ENCODE results near the gene ETV4. TPM values are rescaled to one million over a fixed set of nuclear protein-coding genes. Genes with fewer than 3 reads are reported as not detected.

Gene ETV4
- total and polyA plus RNA-seq, 2 of the 13 experiments (the other 11 are each of a cell fraction or from before 2014, with no cell fraction given) = 128 to 330 TPM

- TF ChIP-seq KDM5A (IDR thresholded peaks at IDR 0.05; ENCODE audit: borderline replicate concordance, low read length) = peak; percentile 90
- peak; percentile 80; the same call in 1 of the 2 replicates for TF ChIP-seq MTERF4 (CRISPR knock-in tag; IDR thresholded peaks at IDR 0.05)
- peak; percentile 96 for TF ChIP-seq ASH2L (IDR thresholded peaks at IDR 0.05; ENCODE audit: insufficient read length, low read depth, low read length)
- TF ChIP-seq ZNF121 (CRISPR knock-in tag; IDR thresholded peaks at IDR 0.05) = peak; percentile 35; the same call in 1 of the 2 replicates
- peak; percentile 93 for TF ChIP-seq RCOR2 (CRISPR knock-in tag; IDR thresholded peaks at IDR 0.05)
- peak; percentile 27 for TF ChIP-seq ZNF883 (CRISPR knock-in tag; IDR thresholded peaks at IDR 0.05; ENCODE audit: not compliant biosample characterization)
- TF ChIP-seq NFKB2 (CRISPR knock-in tag; IDR thresholded peaks at IDR 0.05; ENCODE audit: borderline replicate concordance) = peak; percentile 97
- TF ChIP-seq SRY (CRISPR knock-in tag; IDR thresholded peaks at IDR 0.05) = peak; percentile 68
- TF ChIP-seq ZBTB43 (CRISPR knock-in tag; conservative IDR thresholded peaks at IDR 0.05) = peak; percentile 86
- TF ChIP-seq PREB (CRISPR knock-in tag; IDR thresholded peaks at IDR 0.05) = peak; percentile 69; the same call in 1 of the 2 replicates
- peak; percentile 48; the same call in 1 of the 2 replicates for TF ChIP-seq E2F5 (CRISPR knock-in tag; conservative IDR thresholded peaks at IDR 0.05)
- no peak for TF ChIP-seq ATRX (CRISPR knock-in tag; IDR thresholded peaks at IDR 0.05; ENCODE audit: borderline replicate concordance)
- peak; percentile 88 for TF ChIP-seq NKX3-1 (CRISPR knock-in tag; IDR thresholded peaks at IDR 0.05)
- TF ChIP-seq CBX5 (CRISPR knock-in tag; IDR thresholded peaks at IDR 0.05; ENCODE audit: borderline replicate concordance) = peak; percentile 99
- peak; percentile 92 for TF ChIP-seq MAX (IDR thresholded peaks at IDR 0.05)
- no peak for TF ChIP-seq SCMH1 (CRISPR knock-in tag; IDR thresholded peaks at IDR 0.05; ENCODE audit: borderline replicate concordance)
- no peak for TF ChIP-seq DDIT3 (CRISPR knock-in tag; IDR thresholded peaks at IDR 0.05)
- peak; percentile 70; the same call in 1 of the 2 replicates for TF ChIP-seq SMAD1 (CRISPR knock-in tag; IDR thresholded peaks at IDR 0.05; ENCODE audit: borderline replicate concordance, low read depth)
- no peak for TF ChIP-seq NCOR1 (IDR thresholded peaks at IDR 0.05; ENCODE audit: borderline replicate concordance, low read length)
- TF ChIP-seq ZNF280B (CRISPR knock-in tag; IDR thresholded peaks at IDR 0.05; ENCODE audit: borderline replicate concordance) = peak; percentile 61; the same call in 1 of the 2 replicates
- no peak for TF ChIP-seq ZNF382 (CRISPR knock-in tag; IDR thresholded peaks at IDR 0.05; ENCODE audit: borderline replicate concordance)
- peak; percentile 68 for TF ChIP-seq EED (CRISPR knock-in tag; IDR thresholded peaks at IDR 0.05)
Observed at GRCh38 chr17:43483674-43484551, 62.2 kb downstream of the ETV4 start, which contains the start of gene DHX8 (continued).
